ENCODE measurements around the gene GTF2IRD1. TPM values are rescaled to one million over a fixed set of nuclear protein-coding genes. Genes with fewer than 3 reads are reported as not detected.

The GTF2IRD1 gene
- total and polyA plus RNA-seq, 2 of the 4 experiments (the other 2 are of a cell fraction), result 4.1 to 21.9 TPM

GRCh38 chr7:74519395-74519794 lies 65.7 kb downstream of the GTF2IRD1 start:
- no peak overlapping the region for H3K23ac ChIP-seq (ENCODE audit: low read depth, low read length)
- peaks cover 9% of the 10 kb centered on the region for H3K9me3 ChIP-seq (ENCODE audit: control insufficient read depth, insufficient read depth, low read length)
- H2AK5ac ChIP-seq (ENCODE audit: low read depth, low read length), result no peak overlapping the region
- dilution Hi-C loops (cut with HindIII; ENCODE audit: low sequenced_read_pairs, unreplicated experiment) (no loop called here), in situ Hi-C loops (cut with MboI; ENCODE audit: low sequenced_read_pairs) (no loop called here), intact Hi-C loops (cut with micrococcal nuclease) (no loop called here)
- peaks cover 64% of the 10 kb centered on the region for H3K36me3 ChIP-seq (ENCODE audit: control insufficient read depth, insufficient read depth, low read length)
- DNase-seq (no peak), ATAC-seq (ENCODE audit: low read depth) (no peak)
- H3K4me2 ChIP-seq (ENCODE audit: low read depth, low read length), result no peak overlapping the region
- no peak overlapping the region for H3K18ac ChIP-seq (ENCODE audit: low read depth, low read length)
- WGBS, 2 experiments (ENCODE audit: extremely low coverage in 2 of 2, insufficient read length in 1 of 2), result 93% methylated on average over 3 of the region's 14 CpGs; no CpG with 5 or more reads in 1 of the 2 experiments
- H3K27me3 ChIP-seq (ENCODE audit: control insufficient read depth, insufficient read depth, low read length), result no peaks in the 10 kb centered on the region
- no peak for TF ChIP-seq MAFK (IDR thresholded peaks at IDR 0.05; ENCODE audit: low read depth, low read length)
- TF ChIP-seq BHLHE40 (IDR thresholded peaks at IDR 0.05; ENCODE audit: low read depth, low read length), result no peak
- TF ChIP-seq POLR2A (IDR thresholded peaks at IDR 0.05; ENCODE audit: low read depth, low read length), result no peak
- no peak for TF ChIP-seq USF2 (IDR thresholded peaks at IDR 0.05; ENCODE audit: low read depth, low read length)
- TF ChIP-seq MAZ (IDR thresholded peaks at IDR 0.05; ENCODE audit: borderline replicate concordance, low read depth, low read length), result no peak
- TF ChIP-seq NFE2L2 (IDR thresholded peaks at IDR 0.05; ENCODE audit: low read depth, low read length), result no peak
- TF ChIP-seq SMC3 (IDR thresholded peaks at IDR 0.05; ENCODE audit: low read depth, low read length), result no peak
- no peak for TF ChIP-seq RCOR1 (IDR thresholded peaks at IDR 0.05; ENCODE audit: insufficient replicate concordance, low read length)
- no peak overlapping the region for H3K4ac ChIP-seq (ENCODE audit: low read depth, low read length)
- no peak overlapping the region for H3K9ac ChIP-seq (ENCODE audit: low read depth, low read length)
- H2BK15ac ChIP-seq (ENCODE audit: low read depth, low read length), result no peak overlapping the region
- H3K79me1 ChIP-seq (ENCODE audit: low read depth in 1 of 2, low read length in 2 of 2), result 0 out of 4 replicates have a peak, but pooled peaks cover 0 to 3% of the 10 kb centered on the region in 2 experiments
- H3K14ac ChIP-seq (replicated peaks; ENCODE audit: low read depth, low read length), result no peak overlapping the region
- no peak overlapping the region for H3K4me3 ChIP-seq (ENCODE audit: insufficient read depth, low read depth, low read length)
- no peak overlapping the region for H2BK20ac ChIP-seq (ENCODE audit: low read depth, low read length)
- POLR2A ChIA-PET (ENCODE audit: unreplicated experiment), result interaction anchor here (0.6 kb wide), 1 partner anchor 12 kb away, joined by 3 read pairs; no protein-coding TSS in a partner anchor
- BruUV-seq (replicated peaks), result no TSS peak
- no peak overlapping the region for H4K8ac ChIP-seq (ENCODE audit: low read depth in 2 of 2, low read length in 2 of 2)
- no peak overlapping the region for H3K27ac ChIP-seq (ENCODE audit: insufficient read depth, low read length)
- H4K5ac ChIP-seq (ENCODE audit: low read depth, low read length), result no peak overlapping the region
- CTCF ChIA-PET, result no interaction called here
- no peak overlapping the region for H4K91ac ChIP-seq (ENCODE audit: insufficient read depth, low read depth, low read length)
- no peak overlapping the region for H2AFZ ChIP-seq (replicated peaks; ENCODE audit: low read length, poor library complexity)
- no peak overlapping the region for H2BK5ac ChIP-seq (ENCODE audit: low read depth, low read length, poor library complexity, severe bottlenecking)
- H3K9me1 ChIP-seq (ENCODE audit: insufficient read depth, low read length), result no peaks in the 10 kb centered on the region; the same call in 1 of the 2 replicates
- H2AK9ac ChIP-seq (replicated peaks; ENCODE audit: low read depth, low read length, poor library complexity), result no peak overlapping the region
- H3K4me1 ChIP-seq (ENCODE audit: control insufficient read depth, insufficient read depth, low read length), result no peaks in the 10 kb centered on the region
- H4K20me1 ChIP-seq (ENCODE audit: insufficient read depth, low read length), result no peaks in the 10 kb centered on the region
- no peak overlapping the region for H3K56ac ChIP-seq (ENCODE audit: extremely low read depth, insufficient read depth, low read length)
- H2BK120ac ChIP-seq (ENCODE audit: low read depth, low read length), result no peak overlapping the region

Data from IMR-90 (cell line).